ENCODE measurements around the gene PRR9.
"Not testable (repeated sequence)": the region's sequence is repeated elsewhere in the genome, so short reads cannot be mapped to it uniquely, and the experiment has no call there.

Gene PRR9

DNA sequence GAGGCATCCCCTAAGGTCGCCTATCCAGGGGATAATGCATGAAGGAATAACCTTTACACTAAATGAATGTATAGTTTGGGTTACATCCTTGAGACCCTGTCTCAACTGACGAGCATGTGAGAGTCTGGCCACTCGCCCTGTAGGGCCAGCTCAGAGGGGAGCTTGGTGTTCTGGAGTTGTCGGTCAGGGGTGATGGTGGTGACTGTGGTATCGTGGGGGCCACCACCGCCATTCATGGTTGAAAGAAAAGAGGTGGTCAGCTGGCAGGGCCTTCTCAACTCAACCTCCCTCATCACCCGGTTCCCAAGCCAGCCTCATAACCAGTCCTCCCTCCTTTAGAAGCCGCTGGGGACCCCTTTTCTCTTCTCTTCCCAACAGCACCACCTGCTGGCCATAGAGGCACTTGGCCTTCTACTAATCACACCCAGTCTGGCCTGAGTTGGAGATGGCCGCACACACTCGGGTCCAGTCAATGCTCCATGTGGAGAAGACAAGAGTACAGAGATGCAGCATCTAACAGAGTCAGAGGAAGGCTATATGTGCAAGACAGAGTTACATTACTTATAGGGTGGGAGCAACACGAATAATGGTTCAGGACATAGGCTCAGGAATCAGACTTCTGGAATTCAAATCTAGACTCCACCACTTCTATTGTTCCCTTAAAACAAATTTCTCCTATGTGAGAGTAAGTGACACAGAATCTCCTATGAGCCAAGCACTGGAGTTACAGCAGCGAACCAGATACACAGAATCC, 11.9 kb downstream of the PRR9 start:
- not testable (repeated sequence) for DNase-seq (ENCODE audit: low read depth in 1 of 2, low spot score in 1 of 2)

DNA sequence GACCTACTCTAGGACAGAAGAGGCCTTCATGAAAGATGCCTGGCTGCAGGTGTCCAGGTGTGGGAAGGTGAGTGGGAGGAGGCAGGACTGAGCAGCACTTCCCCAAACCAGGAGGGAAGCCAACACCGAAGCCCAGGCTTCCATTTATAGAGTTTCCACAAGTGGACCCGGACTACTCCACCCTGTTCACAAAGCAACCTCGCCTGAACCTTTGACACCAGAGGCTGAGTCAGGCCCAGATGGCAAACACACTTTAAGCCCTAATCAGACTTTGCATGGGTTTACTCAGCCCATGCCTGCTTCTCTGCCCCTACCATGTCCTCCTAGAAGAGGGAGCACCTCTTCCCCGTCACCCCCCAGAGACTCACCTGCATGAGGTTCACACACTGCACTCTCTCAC, 14.0 kb downstream of the PRR9 start:
- no peak for DNase-seq (ENCODE audit: low read depth in 1 of 2, low spot score in 1 of 2)

- no peak for DNase-seq (ENCODE audit: low read depth in 1 of 2, low spot score in 1 of 2)
Observed at GRCh38 chr1:153231785-153232184, 14.4 kb downstream of the PRR9 start.

- DNase-seq (ENCODE audit: low read depth in 1 of 2, low spot score in 1 of 2) = no peak
Observed at GRCh38 chr1:153232553-153232952, 15.2 kb downstream of the PRR9 start.

DNA sequence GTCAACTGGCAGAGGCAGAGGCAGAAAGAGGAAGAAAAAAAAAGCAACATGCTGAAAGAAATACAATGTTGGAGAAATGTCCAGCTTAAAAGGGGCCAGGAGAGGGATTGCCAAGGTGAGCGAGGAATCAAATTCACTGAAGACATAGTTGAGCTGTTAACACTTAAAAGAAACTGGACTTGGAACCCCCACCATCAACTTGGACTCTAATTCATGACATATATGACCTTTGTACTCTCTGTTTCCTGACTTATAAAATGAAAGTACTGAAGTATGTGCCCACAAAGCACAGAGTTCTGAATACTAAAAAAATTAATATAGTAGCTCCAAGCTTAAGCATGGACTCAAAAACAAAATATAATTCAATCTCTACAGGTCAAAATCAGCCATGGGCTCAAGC, 16.1 kb downstream of the PRR9 start:
- DNase-seq (ENCODE audit: low read depth in 1 of 2, low spot score in 1 of 2) = no peak

DNA sequence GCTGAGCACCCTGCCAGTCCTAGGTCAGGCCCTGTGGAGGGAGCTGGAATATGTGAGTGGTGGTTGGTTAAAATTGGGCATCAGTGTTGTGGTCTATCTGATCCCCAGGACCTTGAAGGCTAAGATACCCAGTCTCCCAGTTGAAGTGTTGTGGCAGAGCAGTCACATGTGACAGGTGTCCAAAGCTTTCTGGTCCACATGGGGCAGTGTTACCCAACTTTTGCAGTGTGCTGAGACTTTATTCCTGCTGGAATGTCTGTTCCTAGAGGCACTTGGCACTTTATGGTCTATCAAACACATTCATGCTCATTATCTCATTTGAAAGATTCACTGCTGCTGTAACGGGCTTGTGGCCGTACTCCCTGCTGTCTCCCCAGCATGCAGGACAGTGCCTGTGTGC, 21.1 kb downstream of the PRR9 start:
- no peak for DNase-seq (ENCODE audit: low read depth in 1 of 2, low spot score in 1 of 2)

DNA sequence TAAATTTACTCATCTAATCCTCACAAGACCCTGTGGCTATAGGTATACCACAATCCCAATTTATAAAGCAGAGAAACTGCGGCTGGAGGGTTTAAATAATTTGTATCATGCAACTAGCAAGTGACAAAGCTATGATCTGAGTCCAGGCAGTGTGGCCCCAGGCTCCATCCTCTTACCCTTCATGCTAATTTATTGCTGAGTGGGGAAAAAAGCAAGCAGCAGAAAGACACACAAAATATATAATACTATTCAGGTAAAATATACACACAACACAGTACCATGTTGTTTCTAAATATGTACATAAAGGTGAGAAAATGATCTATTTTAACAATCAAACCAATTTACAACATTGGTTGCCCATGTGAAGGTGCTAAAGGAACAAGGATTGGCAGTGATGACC, 24.8 kb downstream of the PRR9 start:
- DNase-seq (ENCODE audit: low read depth in 1 of 2, low spot score in 1 of 2) = no peak

DNA sequence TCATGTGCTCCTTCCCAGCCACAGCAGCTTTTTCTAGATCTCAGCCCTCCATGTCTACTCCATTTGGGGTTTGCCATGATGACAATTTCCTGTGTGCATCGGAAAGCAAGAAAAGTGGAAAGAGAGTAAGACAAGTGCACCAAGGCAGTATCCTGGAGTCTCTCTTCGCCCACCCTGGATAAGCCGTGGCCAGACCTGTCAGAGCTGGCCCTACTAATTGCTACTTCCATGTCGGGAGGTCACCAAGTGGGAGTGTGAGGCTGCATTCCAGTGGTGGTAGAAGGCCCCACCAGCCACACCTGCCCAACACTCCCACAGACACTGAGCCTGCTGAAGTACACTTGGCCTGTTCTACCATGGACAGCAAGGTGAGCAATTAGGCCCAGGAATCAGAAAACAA, 28.1 kb downstream of the PRR9 start:
- no peak for DNase-seq (ENCODE audit: low read depth in 1 of 2, low spot score in 1 of 2)

GRCh38 chr1:153246018-153246417, 28.6 kb downstream of the PRR9 start:
- no peak for DNase-seq (ENCODE audit: low read depth in 1 of 2, low spot score in 1 of 2)

DNA sequence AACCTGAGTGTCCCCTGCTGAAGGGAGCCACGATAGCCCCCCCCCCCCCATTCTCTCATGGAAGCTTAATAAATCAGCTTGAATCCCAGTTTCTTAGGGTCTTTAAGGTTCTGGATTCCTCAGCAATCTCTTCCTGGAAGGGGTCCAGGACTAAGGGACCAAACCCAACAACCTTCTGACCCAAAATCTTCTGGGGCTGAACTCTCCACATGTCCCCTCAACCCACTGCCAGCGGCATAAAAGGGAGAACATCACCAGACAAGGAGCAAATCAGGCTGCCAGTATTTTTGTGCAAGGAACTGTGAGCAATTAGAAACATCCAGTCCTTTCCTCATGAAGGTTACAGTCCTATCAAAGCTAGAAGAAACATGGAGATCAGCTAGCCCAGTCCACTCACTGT, 29.4 kb downstream of the PRR9 start:
- DNase-seq (ENCODE audit: low read depth in 1 of 2, low spot score in 1 of 2) = no peak

DNA sequence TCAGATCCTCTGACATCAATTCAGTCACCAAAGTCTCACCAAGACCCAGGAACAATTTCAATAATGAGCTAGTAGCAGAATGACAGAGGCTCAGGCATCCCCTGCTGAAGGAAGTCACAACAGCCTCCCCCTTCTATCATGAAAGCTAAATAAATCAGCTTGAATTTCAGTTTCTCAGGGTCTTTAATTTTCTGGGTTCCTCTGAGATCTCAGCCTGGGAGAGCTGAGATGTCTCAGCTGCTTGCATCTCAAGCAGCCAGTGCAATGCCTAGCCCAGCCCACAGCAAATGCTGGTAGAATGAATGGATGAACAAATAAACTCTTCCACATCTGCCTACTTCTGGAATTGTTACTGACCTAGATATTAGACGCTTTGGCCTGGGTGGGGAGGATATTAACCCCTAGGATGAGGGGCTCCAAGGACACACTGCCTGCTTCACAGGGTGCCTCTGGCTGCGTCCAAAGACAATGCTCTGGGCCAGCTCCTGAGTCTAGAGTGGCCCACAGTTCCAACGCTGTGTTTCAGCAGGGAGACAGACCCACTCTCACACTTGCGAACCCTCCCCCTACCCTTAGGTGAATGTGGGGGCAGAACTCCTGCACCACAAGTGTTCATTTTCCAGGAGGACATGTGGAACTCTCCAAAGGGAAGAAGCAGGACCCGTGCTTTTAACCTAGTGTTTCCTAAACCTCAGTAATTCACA, 30.9 kb downstream of the PRR9 start:
- DNase-seq (ENCODE audit: low read depth in 1 of 2, low spot score in 1 of 2) = no peak

- DNase-seq (ENCODE audit: low read depth in 1 of 2, low spot score in 1 of 2) = no peak
Observed at GRCh38 chr1:153250166-153250565, 32.8 kb downstream of the PRR9 start.

- DNase-seq (ENCODE audit: low read depth in 1 of 2, low spot score in 1 of 2) = no peak
Observed at GRCh38 chr1:153251087-153251486, 33.7 kb downstream of the PRR9 start.

GRCh38 chr1:153251562-153251961, 34.2 kb downstream of the PRR9 start:
- no peak for DNase-seq (ENCODE audit: low read depth in 1 of 2, low spot score in 1 of 2)

- no peak for DNase-seq (ENCODE audit: low read depth in 1 of 2, low spot score in 1 of 2)
Observed at GRCh38 chr1:153251988-153252387, 34.6 kb downstream of the PRR9 start.

DNA sequence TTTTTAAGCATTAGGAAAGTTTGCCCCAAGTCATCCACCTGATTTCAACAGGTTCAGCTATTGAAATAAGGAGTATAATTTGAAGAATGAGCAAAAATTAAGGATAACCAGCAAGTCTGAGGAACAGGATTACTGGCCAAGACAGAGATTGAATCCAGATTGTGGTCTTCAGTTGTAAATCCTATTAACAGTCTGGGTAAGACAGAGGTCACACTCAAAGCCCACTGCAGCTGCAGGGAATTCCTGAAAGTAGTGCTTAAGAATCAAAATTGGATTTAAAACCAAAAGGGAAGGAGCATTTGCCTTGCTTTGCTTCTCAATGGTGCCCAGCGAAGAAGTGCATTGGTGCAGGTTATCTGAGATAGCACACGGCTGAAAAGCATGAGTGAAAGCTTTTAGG, 35.7 kb downstream of the PRR9 start:
- no peak for DNase-seq (ENCODE audit: low read depth in 1 of 2, low spot score in 1 of 2)

GRCh38 chr1:153253693-153254092, 36.3 kb downstream of the PRR9 start:
- no peak for DNase-seq (ENCODE audit: low read depth in 1 of 2, low spot score in 1 of 2)

DNA sequence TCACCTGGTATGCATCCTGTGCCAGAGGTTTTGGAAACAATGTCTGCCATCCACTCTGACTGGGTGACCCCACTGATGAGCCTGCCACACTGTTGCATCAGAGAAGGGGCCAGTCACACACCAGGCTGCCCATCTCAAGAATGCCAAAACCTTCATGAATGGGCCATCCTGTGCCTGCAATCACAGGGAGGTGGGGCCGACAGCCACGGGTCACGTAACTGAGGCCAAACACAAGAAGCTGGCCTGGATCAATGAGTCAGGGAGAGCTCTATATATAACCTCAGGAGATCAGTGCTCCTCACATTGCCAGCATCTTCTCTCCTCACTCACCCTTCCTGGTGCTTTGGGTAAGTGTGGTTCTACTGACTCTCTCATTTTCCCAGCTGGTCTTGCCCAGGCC, 42.0 kb downstream of the PRR9 start, which contains the start of gene LORICRIN:
LORICRIN (plus strand) TSS at position 301 of the 400 bp plus-strand sequence. CDS start 1,263 bp downstream, outside the sequence.
- DNase-seq (ENCODE audit: low read depth in 1 of 2, low spot score in 1 of 2) = no peak

GRCh38 chr1:153260585-153261280, 43.3 kb downstream of the PRR9 start:
- no peak for DNase-seq (ENCODE audit: low read depth in 1 of 2, low spot score in 1 of 2)

GRCh38 chr1:153261281-153262069, 44.1 kb downstream of the PRR9 start:
- DNase-seq (ENCODE audit: low read depth in 1 of 2, low spot score in 1 of 2) = no peak

DNA sequence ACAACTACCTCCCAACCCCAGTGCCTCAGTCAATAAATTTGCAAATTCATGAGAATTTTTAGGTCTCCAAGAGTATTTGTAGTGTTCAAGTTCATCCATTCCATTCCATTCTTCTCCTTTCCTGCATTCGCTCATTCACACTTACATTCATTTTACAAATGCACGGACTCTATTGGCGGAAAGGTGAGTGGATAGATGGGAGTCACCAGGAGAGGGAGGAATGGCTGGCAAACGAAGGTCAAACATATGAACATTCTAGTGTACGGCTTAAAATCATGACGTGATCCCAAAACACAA, 44.6 kb downstream of the PRR9 start:
- DNase-seq (ENCODE audit: low read depth in 1 of 2, low spot score in 1 of 2) = no peak

Data from activated CD4-positive, alpha-beta T cell treated with anti-CD3 and anti-CD28 coated beads, Interleukin-2, amount 50 U/mL, for 24 hours (primary cell).